Loucy (cell line): ENCODE data around the gene MED13.
"Not testable (repeated sequence)": the region's sequence is repeated elsewhere in the genome, so short reads cannot be mapped to it uniquely, and the experiment has no call there.

Experiments used
- EZH2phosphoT487 ChIP-seq: fragments of 200-600 bp; IDR thresholded peaks from 2 replicates; pipeline ENCODE4 v1.6.1; 2018; ENCODE audit warnings: antibody characterized with exemption, mild to moderate bottlenecking, moderate library complexity, borderline replicate concordance
- TF ChIP-seq, protein P1 (sequence below): fragments of 200-600 bp; sonication (generic); conservative IDR thresholded peaks from 2 replicates; pipeline ENCODE4 v1.5.1; 2014; ENCODE audit warnings: mild to moderate bottlenecking, antibody characterized with exemption, low read length

DNA sequence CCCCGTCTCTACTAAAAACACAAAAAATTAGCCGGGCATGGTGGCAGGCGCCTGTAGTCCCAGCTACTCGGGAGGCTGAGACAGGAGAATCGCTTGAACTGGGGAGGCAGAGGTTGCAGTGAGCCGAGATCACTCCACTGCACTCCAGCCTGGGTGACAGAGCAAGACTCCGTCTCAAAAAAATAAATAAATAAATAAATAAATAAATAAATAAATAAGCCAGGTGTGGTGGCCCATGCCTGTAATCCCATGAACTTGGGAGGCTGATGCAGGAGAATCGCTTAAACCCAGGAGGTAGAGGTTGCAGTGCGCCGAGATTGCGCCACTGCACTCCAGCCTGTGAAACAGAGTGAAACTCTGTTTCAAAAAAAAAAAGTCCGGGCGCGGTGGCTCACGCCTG is 149.9 kb downstream of the MED13 start:
- TF ChIP-seq, protein P1, sequence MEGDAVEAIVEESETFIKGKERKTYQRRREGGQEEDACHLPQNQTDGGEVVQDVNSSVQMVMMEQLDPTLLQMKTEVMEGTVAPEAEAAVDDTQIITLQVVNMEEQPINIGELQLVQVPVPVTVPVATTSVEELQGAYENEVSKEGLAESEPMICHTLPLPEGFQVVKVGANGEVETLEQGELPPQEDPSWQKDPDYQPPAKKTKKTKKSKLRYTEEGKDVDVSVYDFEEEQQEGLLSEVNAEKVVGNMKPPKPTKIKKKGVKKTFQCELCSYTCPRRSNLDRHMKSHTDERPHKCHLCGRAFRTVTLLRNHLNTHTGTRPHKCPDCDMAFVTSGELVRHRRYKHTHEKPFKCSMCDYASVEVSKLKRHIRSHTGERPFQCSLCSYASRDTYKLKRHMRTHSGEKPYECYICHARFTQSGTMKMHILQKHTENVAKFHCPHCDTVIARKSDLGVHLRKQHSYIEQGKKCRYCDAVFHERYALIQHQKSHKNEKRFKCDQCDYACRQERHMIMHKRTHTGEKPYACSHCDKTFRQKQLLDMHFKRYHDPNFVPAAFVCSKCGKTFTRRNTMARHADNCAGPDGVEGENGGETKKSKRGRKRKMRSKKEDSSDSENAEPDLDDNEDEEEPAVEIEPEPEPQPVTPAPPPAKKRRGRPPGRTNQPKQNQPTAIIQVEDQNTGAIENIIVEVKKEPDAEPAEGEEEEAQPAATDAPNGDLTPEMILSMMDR: not testable (repeated sequence)
- not testable (repeated sequence) for TF ChIP-seq EZH2phosphoT487
